Measurements from ENCODE around the gene RNF187. TPM values are rescaled to one million over a fixed set of nuclear protein-coding genes. Genes with fewer than 3 reads are reported as not detected.

Gene RNF187
- total RNA-seq, 3 donors from 2014 or later (not counting 1 experiment from before 2014, with no cell fraction given) = 68.6 to 102 (median 77.3) TPM

- intact Hi-C loops (cut with micrococcal nuclease) = no loop called here
- Mint-ChIP-seq H3K27ac (peak overlapping the region in 1 of 2 donors; percentile 24), H3K9me3 (no peaks in the 10 kb centered on the region), H3K36me3 (no peaks in the 10 kb centered on the region), H3K27me3 (ENCODE audit: low read depth in 2 of 2) (no peaks in the 10 kb centered on the region), H3K4me1 (peaks cover 9 to 41% of the 10 kb centered on the region in 2 donors), H3K4me3 (no peak overlapping the region)
- H3K4me1 ChIP-seq (ENCODE audit: control insufficient read depth, insufficient read depth, low read length) = peaks cover 5% of the 10 kb centered on the region
- WGBS (ENCODE audit: insufficient coverage) = 97% methylated on average over 14 of the region's 15 CpGs
- H3K4me3 ChIP-seq (ENCODE audit: low read length) = no peak overlapping the region
- DNase-seq = no peak
- H3K9me3 ChIP-seq (ENCODE audit: control insufficient read depth, insufficient read depth, low read length) = no peaks in the 10 kb centered on the region
- H3K27ac ChIP-seq (ENCODE audit: low read length) = no peak overlapping the region
- peaks cover 35% of the 10 kb centered on the region for H3K36me3 ChIP-seq (ENCODE audit: control insufficient read depth, insufficient read depth, low read length)
- no peak for TF ChIP-seq CTCF (IDR thresholded peaks at IDR 0.05)
- H3K27me3 ChIP-seq (ENCODE audit: control insufficient read depth, insufficient read depth, low read length) = no peaks in the 10 kb centered on the region
- no peak for ATAC-seq
These were observed 8.0 kb downstream of the RNF187 start for GRCh38 chr1:228494970-228495853.

GRCh38 chr1:228496084-228496483 lies 8.9 kb downstream of the RNF187 start:
- H3K4me1 Mint-ChIP-seq = peaks cover 12 to 42% of the 10 kb centered on the region in 2 donors
- Histone ChIP-seq H3K27me3 (ENCODE audit: control insufficient read depth, insufficient read depth, low read length) (no peaks in the 10 kb centered on the region), H3K4me1 (ENCODE audit: control insufficient read depth, insufficient read depth, low read length) (peaks cover 13% of the 10 kb centered on the region), H3K36me3 (ENCODE audit: control insufficient read depth, insufficient read depth, low read length) (peaks cover 29% of the 10 kb centered on the region), H3K9me3 (ENCODE audit: control insufficient read depth, insufficient read depth, low read length) (no peaks in the 10 kb centered on the region), H3K27ac (ENCODE audit: low read length) (no peak overlapping the region), H3K4me3 (ENCODE audit: low read length) (no peak overlapping the region)
- H3K9me3 Mint-ChIP-seq = no peaks in the 10 kb centered on the region
- DNase-seq (no peak), ATAC-seq (no peak)
- peak overlapping the region in 1 of 2 donors; percentile 37 for H3K27ac Mint-ChIP-seq
- intact Hi-C loops (cut with micrococcal nuclease) = no loop called here
- H3K36me3 Mint-ChIP-seq = no peaks in the 10 kb centered on the region
- 100% methylated on average over 2 of the region's 4 CpGs for WGBS (ENCODE audit: insufficient coverage)
- TF ChIP-seq CTCF (IDR thresholded peaks at IDR 0.05) = no peak
- no peak overlapping the region for H3K4me3 Mint-ChIP-seq
- no peaks in the 10 kb centered on the region for H3K27me3 Mint-ChIP-seq (ENCODE audit: low read depth in 2 of 2)

- DNase-seq = no peak
- TF ChIP-seq CTCF (IDR thresholded peaks at IDR 0.05) = no peak
- Histone ChIP-seq H3K9me3 (ENCODE audit: control insufficient read depth, insufficient read depth, low read length) (no peaks in the 10 kb centered on the region), H3K27ac (ENCODE audit: low read length) (no peak overlapping the region), H3K27me3 (ENCODE audit: control insufficient read depth, insufficient read depth, low read length) (no peaks in the 10 kb centered on the region), H3K4me3 (ENCODE audit: low read length) (no peak overlapping the region), H3K4me1 (ENCODE audit: control insufficient read depth, insufficient read depth, low read length) (peaks cover 17% of the 10 kb centered on the region), H3K36me3 (ENCODE audit: control insufficient read depth, insufficient read depth, low read length) (peaks cover 29% of the 10 kb centered on the region)
- peaks cover 16 to 47% of the 10 kb centered on the region in 2 donors for H3K4me1 Mint-ChIP-seq
- H3K27ac Mint-ChIP-seq = peak overlapping the region in 1 of 2 donors; percentile 37
- no peak overlapping the region for H3K4me3 Mint-ChIP-seq
- H3K27me3 Mint-ChIP-seq (ENCODE audit: low read depth in 2 of 2) = no peaks in the 10 kb centered on the region
- H3K36me3 Mint-ChIP-seq = no peaks in the 10 kb centered on the region
- intact Hi-C loops (cut with micrococcal nuclease) = no loop called here
- no peaks in the 10 kb centered on the region for H3K9me3 Mint-ChIP-seq
- no peak for ATAC-seq
- 80% methylated on average over 1 of the region's 3 CpGs for WGBS (ENCODE audit: insufficient coverage)
These were observed 9.3 kb downstream of the RNF187 start for GRCh38 chr1:228496494-228496893.

Data from natural killer cell (primary cell).